HEK293 (cell line): Measurements from ENCODE around the gene GNAS.

Experiments used
- ZBTB1 ChIP-seq: fragments of 450-650 bp; formaldehyde crosslinking; IDR thresholded peaks from 2 replicates; pipeline ENCODE4 v1.5.1; 2016; ENCODE audit warnings: missing biosample characterization, missing genetic modification characterization
- ZFP69B ChIP-seq: fragments of 450-650 bp; formaldehyde crosslinking; IDR thresholded peaks from 2 replicates; pipeline ENCODE4 v1.5.1; 2016; ENCODE audit warnings: missing biosample characterization, missing genetic modification characterization
- ZNF157 ChIP-seq: fragments of 450-650 bp; formaldehyde crosslinking; IDR thresholded peaks from 2 replicates; pipeline ENCODE4 v1.5.1; 2016; ENCODE audit warnings: missing biosample characterization, missing genetic modification characterization
- ZNF274 ChIP-seq, 2 experiments: fragments of 200-500 bp in 1 of 2; fragments of 450-650 bp in 1 of 2; sonication (Bioruptor generic) in 1 of 2; formaldehyde crosslinking in 1 of 2; IDR thresholded peaks; 2 replicates each; pipeline versions ENCODE4 v1.5.1 to v1.6.1; 2014 to 2016; ENCODE audit warnings: borderline replicate concordance in 1 of 2, inconsistent platforms in 1 of 2, low read length in 1 of 2, missing biosample characterization in 1 of 2, missing genetic modification characterization in 1 of 2
- TF ChIP-seq, protein P1 (sequence below): fragments of 450-650 bp; formaldehyde crosslinking; IDR thresholded peaks from 2 replicates; pipeline ENCODE4 v1.5.1; 2016; ENCODE audit warnings: missing biosample characterization, missing genetic modification characterization

DNA sequence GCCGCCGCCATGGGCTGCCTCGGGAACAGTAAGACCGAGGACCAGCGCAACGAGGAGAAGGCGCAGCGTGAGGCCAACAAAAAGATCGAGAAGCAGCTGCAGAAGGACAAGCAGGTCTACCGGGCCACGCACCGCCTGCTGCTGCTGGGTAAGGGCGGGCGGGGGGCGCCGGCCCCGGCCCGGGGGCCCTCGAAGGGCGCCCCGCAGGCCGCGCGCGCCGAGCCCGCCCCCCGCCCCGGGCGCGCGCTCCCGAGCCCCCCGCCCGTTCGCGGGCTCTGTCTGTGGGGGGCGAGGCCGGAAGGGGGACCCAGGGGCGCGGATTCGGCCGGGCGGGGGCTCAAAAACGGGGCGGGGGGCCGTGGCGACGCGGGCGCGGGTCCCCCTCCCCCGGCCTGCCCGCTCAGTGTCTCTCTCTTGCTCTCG, 39.2 kb downstream of the GNAS start:
- TF ChIP-seq ZFP69B (tag by site-specific recombination), result no peak
- TF ChIP-seq, protein P1, sequence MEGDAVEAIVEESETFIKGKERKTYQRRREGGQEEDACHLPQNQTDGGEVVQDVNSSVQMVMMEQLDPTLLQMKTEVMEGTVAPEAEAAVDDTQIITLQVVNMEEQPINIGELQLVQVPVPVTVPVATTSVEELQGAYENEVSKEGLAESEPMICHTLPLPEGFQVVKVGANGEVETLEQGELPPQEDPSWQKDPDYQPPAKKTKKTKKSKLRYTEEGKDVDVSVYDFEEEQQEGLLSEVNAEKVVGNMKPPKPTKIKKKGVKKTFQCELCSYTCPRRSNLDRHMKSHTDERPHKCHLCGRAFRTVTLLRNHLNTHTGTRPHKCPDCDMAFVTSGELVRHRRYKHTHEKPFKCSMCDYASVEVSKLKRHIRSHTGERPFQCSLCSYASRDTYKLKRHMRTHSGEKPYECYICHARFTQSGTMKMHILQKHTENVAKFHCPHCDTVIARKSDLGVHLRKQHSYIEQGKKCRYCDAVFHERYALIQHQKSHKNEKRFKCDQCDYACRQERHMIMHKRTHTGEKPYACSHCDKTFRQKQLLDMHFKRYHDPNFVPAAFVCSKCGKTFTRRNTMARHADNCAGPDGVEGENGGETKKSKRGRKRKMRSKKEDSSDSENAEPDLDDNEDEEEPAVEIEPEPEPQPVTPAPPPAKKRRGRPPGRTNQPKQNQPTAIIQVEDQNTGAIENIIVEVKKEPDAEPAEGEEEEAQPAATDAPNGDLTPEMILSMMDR (tag by site-specific recombination), result no peak
- no peak for TF ChIP-seq ZNF157
- TF ChIP-seq ZNF274 (IDR thresholded peaks at IDR 0.05; ENCODE audit: low read length), result no peak
- no peak for TF ChIP-seq ZNF274 (tag by site-specific recombination; IDR thresholded peaks at IDR 0.05; ENCODE audit: borderline replicate concordance)
- no peak for TF ChIP-seq ZBTB1 (tag by site-specific recombination)
